Measurements from ENCODE around the gene PADI1.

PADI1 gene

DNA sequence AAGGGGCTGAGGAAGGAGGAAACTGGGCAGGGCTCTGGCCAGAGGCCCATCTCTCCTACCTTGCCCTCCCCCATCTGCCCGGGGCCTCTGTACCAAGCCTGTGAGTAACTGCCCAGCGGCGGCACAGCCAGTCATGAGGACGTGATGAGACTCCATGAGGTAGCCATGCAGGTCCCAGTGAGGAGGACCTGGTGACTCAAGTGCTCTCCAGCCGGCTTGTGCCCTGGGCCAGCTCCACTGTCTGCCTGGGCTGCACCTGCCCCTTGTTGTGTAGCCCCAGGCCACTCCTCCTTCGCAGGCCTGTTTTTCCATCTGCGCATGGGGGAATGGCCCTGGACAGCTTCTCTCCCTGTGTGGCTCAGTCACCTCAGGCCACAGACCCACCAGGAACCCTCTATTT lies 42.0 kb upstream of the PADI1 start:
- DNase-seq (ENCODE audit: low read depth): no peak
- H3K4me3 ChIP-seq (ENCODE audit: control insufficient read depth, low read depth, low read length): no peak overlapping the region
- TF ChIP-seq CTCF (IDR thresholded peaks at IDR 0.05; ENCODE audit: control insufficient read depth, insufficient read depth, low read depth, low read length, missing control alignments): no peak

DNA sequence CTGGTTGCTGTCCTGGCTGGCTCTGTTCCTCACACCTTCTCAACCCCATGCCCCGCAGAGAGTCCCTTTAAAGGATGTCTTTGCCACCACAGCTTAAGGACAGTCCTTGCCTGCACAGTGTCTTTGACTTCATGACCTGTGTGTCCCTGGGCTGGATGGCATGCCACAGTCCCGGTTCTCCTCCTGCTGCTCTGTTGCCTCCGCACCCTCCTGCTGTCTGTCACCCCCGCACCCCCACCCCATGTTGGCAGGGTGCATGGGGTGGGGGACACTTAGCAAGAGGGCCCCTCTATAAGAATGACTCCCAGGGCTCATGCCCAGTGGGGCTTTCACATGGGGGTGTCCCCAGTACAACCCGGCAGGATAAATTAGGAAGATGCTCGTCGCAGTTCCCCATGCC lies 41.6 kb upstream of the PADI1 start:
- TF ChIP-seq CTCF (IDR thresholded peaks at IDR 0.05; ENCODE audit: control insufficient read depth, insufficient read depth, low read depth, low read length, missing control alignments): no peak
- no peak overlapping the region for H3K4me3 ChIP-seq (ENCODE audit: control insufficient read depth, low read depth, low read length)
- no peak for DNase-seq (ENCODE audit: low read depth)

- TF ChIP-seq CTCF (IDR thresholded peaks at IDR 0.05; ENCODE audit: control insufficient read depth, insufficient read depth, low read depth, low read length, missing control alignments): no peak
- H3K4me3 ChIP-seq (ENCODE audit: control insufficient read depth, low read depth, low read length): no peak overlapping the region
- DNase-seq (ENCODE audit: low read depth): no peak
Observed at GRCh38 chr1:17163789-17164666, 40.9 kb upstream of the PADI1 start.

DNA sequence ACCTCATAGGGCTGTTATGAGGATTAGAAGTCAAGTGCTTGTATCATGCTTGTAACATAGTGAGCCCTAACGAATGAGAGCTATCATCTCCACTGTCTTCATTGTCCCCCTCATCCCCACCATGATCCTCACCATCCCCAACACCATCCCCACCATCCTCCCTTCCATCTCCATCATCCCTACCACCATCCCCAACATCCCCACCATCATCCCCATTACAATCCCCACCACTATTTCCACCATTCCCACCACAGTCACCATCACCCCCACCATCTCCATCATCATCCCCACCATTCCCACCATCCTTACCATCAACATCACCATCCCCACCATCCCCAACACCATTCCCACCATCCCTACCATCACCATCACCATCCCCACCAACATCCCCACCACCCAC lies 39.1 kb upstream of the PADI1 start:
- TF ChIP-seq CTCF (IDR thresholded peaks at IDR 0.05; ENCODE audit: control insufficient read depth, insufficient read depth, low read depth, low read length, missing control alignments): no peak
- DNase-seq (ENCODE audit: low read depth): no peak
- H3K4me3 ChIP-seq (ENCODE audit: control insufficient read depth, low read depth, low read length): no peak overlapping the region

- no peak for DNase-seq (ENCODE audit: low read depth)
- no peak for TF ChIP-seq CTCF (IDR thresholded peaks at IDR 0.05; ENCODE audit: control insufficient read depth, insufficient read depth, low read depth, low read length, missing control alignments)
- H3K4me3 ChIP-seq (ENCODE audit: control insufficient read depth, low read depth, low read length): no peak overlapping the region
Observed at GRCh38 chr1:17167041-17167785, 37.7 kb upstream of the PADI1 start.

GRCh38 chr1:17167786-17168090 lies 37.2 kb upstream of the PADI1 start:
- no peak for TF ChIP-seq CTCF (IDR thresholded peaks at IDR 0.05; ENCODE audit: control insufficient read depth, insufficient read depth, low read depth, low read length, missing control alignments)
- H3K4me3 ChIP-seq (ENCODE audit: control insufficient read depth, low read depth, low read length): no peak overlapping the region
- DNase-seq (ENCODE audit: low read depth): no peak

Data from AG09309 (cell line).